GM15510 (cell line): Measurements from ENCODE around the gene ZNF281.

Experiments
- POLR2A ChIP-seq: IDR thresholded peaks from 3 replicates; pipeline ENCODE4 v1.6.1; 2011; ENCODE audit warnings: borderline replicate concordance; ENCODE audit not compliant: insufficient read length; ENCODE audit errors: extremely low read depth

The ZNF281 gene

DNA sequence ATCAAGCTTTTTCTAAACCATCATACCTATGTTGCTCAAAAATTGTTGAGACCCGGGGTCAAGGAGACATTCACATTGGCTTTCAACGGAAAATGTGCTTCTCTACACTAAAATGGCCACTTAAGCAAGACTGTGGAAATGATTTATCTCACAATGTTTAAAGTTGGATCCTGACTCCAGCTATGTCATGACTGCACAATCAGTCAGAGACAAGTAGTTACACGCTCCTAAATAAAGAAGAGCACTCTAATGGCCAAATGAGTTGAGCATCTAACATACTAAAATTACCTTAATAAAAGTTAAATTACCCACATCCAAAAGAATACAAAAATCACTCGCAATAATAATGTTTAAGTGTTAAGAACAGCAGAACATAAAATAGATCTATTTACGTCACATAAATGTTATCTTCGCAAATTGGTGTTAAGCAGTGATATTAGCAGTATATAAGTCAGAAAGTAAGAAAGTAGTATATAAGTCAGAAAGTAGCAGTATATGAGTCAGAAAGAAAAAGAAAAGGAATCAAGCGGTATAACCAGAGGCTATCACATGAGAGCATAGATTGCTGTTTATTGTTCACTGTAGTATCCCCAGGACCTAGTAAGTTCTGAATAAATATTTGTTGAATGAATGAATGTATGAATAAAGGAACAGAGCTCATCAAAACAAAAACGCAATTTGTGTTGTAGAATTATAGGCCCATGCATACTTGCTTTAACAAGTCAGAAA is 28.4 kb downstream of the ZNF281 start:
- TF ChIP-seq POLR2A: no peak

- no peak for TF ChIP-seq POLR2A
Measured at GRCh38 chr1:200380589-200381021, 29.2 kb downstream of the ZNF281 start.

GRCh38 chr1:200379940-200380588 is 29.8 kb downstream of the ZNF281 start:
- no peak for TF ChIP-seq POLR2A

DNA sequence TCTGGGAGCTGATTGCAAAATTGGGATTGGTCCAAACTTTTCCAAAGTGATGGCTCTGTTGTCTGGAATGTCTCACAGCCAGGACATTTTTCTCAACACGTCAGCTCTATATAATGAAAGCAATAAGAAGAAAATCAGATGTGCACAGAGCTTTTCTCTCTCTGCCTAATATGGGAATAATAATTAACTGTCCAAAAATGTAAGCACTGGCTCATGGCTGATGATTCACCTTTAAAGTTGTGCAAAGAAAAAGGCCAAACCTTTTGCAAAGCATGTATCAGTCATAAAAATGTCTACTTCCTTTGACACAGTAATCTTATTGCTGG is 30.4 kb downstream of the ZNF281 start:
- TF ChIP-seq POLR2A: no peak

- TF ChIP-seq POLR2A: no peak
Measured at GRCh38 chr1:200378096-200378495, 31.7 kb downstream of the ZNF281 start.

GRCh38 chr1:200376528-200376927 is 33.3 kb downstream of the ZNF281 start:
- TF ChIP-seq POLR2A: no peak

- no peak for TF ChIP-seq POLR2A
Measured at GRCh38 chr1:200374569-200375295, 35.1 kb downstream of the ZNF281 start.

DNA sequence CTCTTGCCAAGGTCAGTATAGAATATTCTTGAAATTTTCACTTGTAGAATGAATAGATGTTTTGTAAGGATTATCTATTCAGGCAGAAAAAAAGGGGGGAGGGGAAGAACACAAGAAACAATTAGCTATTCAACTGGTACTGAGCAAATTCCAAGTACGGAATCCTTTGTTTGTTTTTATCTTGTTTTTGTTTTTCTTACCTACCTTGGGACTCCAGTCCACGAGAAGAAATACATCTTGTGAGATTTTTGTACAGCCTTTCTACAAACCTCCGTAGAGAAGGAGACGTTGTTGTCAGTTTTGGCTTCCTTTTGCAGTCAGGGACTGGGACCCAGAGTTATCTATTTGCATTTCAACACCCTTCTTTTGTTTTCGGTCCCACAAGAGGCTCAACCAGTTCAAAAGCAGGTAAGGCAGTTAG is 36.0 kb downstream of the ZNF281 start:
- TF ChIP-seq POLR2A: no peak

GRCh38 chr1:200372885-200373181 is 37.0 kb downstream of the ZNF281 start:
- TF ChIP-seq POLR2A: no peak

DNA sequence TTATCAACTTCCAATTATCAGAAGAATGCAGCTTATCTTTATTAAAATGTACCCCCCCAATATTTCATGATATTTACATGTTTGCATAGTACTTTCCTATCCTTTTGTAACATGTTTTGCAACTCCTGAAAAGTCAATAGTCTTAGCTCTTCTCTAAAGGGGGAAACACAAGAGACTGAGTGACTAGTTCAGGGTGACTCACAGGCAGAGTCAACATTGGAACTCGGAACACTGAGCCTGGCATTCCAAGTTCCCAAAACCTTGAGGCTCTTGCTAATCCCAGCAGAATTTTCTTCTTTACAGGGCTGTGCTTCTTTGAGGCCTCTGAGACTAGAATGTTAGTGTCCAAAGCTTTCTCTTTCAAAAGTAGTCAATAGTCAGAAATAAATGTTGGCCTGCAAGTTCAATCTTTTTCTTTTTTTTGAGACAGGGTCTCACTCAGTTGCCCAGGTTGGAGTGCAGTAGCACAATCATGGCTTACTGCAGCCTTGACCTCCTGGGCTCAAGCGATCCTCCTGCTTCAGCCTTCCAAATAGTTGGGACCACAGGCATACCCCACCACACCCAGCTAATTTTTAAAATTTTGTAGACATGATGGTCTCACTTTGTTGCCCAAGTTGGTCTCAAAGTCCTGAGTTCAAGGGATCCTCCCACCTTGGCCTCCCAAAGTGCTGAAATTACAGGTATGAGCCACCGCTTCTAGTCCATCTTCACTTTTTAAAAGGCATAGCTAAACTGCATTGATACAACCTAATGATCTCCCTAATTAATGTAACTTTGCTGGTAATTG is 37.5 kb downstream of the ZNF281 start:
- no peak for TF ChIP-seq POLR2A

GRCh38 chr1:200369706-200370105 is 40.1 kb downstream of the ZNF281 start:
- TF ChIP-seq POLR2A: no peak

DNA sequence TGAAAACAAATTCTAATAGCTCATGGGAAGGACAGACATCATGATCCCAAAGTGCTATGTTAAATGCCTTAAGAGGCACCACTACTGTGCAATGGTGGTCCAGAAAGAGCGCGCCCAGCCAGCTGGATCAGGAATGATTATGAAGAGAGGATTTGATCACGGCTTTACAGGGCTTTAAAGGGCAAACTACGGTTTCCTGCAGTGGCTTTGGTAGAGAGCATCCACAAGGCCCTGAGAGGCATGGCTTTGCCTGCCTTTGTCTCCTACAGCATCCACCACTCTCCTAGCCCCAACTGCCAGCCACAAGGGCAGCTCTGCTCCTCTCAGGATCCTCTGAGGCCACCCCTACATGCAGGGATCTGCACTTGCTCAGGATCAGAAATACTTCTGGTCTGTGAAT is 40.7 kb downstream of the ZNF281 start:
- no peak for TF ChIP-seq POLR2A

GRCh38 chr1:200368556-200368955 is 41.3 kb downstream of the ZNF281 start:
- no peak for TF ChIP-seq POLR2A

GRCh38 chr1:200367841-200368534 is 41.8 kb downstream of the ZNF281 start:
- no peak for TF ChIP-seq POLR2A
